GM12875 (cell line): ENCODE results near the gene POMT2.
"Not testable (repeated sequence)": the region's sequence is repeated elsewhere in the genome, so short reads cannot be mapped to it uniquely, and the experiment has no call there.

Experiments used
- H3K4me3 ChIP-seq: one replicate; pipeline ENCODE4 v1.5.1; 2011; ENCODE audit warnings: low read depth, low read length, control low read depth
- CTCF ChIP-seq: IDR thresholded peaks from 2 replicates; pipeline ENCODE4 v1.5.1; 2011; ENCODE audit warnings: low read depth, mild to moderate bottlenecking, control low read depth, inconsistent platforms, low read length, moderate library complexity, borderline replicate concordance; ENCODE audit not compliant: insufficient read depth

POMT2 gene

GRCh38 chr14:77339407-77339806 lies 18.7 kb upstream of the POMT2 start:
- H3K4me3 ChIP-seq = no peak overlapping the region
- TF ChIP-seq CTCF = no peak

DNA sequence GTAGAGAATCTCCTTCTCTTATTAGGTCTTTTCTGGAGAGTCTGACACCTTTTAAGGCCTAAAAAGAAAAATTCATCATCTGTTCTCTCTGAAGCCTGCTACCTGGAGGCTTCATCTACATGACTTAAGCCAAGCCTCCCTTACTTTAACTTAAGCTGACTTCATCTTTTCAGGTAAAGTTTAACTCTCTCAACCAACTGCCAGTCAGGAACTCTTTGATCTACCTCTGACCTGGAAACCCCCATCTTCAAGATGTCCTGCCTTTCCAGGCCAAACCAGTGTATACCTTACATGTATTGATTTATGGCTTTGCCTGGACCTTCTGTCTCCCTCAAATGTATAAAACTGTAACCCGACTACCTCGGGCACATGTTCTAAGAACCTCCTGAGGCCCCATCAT lies 17.6 kb upstream of the POMT2 start:
- no peak overlapping the region for H3K4me3 ChIP-seq
- TF ChIP-seq CTCF = no peak

DNA sequence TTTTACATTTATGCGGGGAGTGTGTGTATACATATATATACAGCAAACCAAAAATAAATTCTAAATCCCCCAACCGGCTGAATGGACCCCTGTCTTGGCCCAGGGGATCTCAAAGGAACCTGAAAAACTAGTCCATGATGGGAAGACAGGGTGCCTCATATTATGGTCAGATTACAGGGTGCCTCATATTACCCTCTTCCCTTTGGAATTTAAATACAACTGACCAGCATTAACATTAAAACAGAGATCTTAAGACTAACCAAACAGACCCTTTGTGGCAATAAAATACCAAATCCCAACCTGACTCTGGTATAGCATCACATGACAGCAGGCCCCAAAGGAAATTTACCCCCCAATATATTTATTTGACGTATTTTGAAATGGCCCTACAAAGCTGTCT lies 17.2 kb upstream of the POMT2 start:
- no peak for TF ChIP-seq CTCF
- H3K4me3 ChIP-seq = no peak overlapping the region

- H3K4me3 ChIP-seq = not testable (repeated sequence)
Observed at GRCh38 chr14:77337255-77337654, 16.6 kb upstream of the POMT2 start.

DNA sequence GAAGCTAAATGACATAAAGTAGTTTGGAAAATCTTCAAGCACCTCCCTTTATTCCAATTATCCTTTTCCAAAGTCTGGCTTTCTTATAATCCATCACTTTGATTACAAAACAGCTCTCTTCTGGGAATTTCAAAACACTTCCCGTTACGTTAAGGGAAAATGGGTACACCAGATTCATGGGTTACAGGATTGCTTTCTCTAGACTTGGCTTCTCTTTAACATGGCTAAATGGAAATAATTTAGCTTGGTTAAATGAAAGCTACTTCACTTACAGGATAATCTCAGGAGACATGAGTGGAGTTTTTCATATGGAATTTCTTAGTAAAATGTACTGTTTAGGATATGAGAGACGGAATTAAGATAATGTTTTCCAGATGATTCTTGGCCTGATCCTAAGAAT lies 14.9 kb upstream of the POMT2 start:
- TF ChIP-seq CTCF = no peak
- H3K4me3 ChIP-seq = no peak overlapping the region

GRCh38 chr14:77329872-77330271 lies 9.2 kb upstream of the POMT2 start:
- TF ChIP-seq CTCF = no peak
- no peak overlapping the region for H3K4me3 ChIP-seq

DNA sequence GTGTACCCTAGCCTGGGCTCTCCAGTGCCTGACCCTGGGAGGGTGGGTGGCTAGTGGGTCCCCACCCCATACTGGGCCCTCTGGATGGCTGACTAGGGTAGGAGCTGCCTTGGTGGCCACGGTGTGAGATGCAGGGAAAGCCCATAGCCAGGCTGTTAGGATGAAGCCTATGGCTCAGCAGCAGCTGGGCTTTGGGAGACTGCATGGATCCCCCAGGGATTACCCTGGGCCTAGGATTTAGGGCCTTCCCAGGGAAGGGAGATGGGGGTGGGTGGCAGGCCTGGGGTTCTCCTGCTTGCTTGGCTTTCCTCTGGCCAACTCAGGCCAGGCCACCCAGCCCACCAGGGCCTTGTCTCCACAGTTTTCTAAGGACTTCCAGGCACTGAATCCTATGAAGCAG lies 6.4 kb upstream of the POMT2 start:
- no peak overlapping the region for H3K4me3 ChIP-seq
- TF ChIP-seq CTCF = no peak

- no peak for TF ChIP-seq CTCF
- H3K4me3 ChIP-seq = no peak overlapping the region
Observed at GRCh38 chr14:77325746-77326094, 5.0 kb upstream of the POMT2 start.
